Peyer's patch (tissue), 4 donors: ENCODE results near the gene POGK. TPM values are rescaled to one million over a fixed set of nuclear protein-coding genes. Genes with fewer than 3 reads are reported as not detected.

Experiments
- DNase-seq, 3 donors: peaks; one replicate each; pipeline ENCODE4 v3.0.0-alpha.2; 2017 to 2019
- H3K27ac ChIP-seq, 4 donors: fragments of 200-600 bp; sonication (generic); one replicate each; pipeline ENCODE4 v1.5.1; 2016 to 2019
- H3K27me3 ChIP-seq, 2 donors: fragments of 200-600 bp; sonication (generic); one replicate each; pipeline ENCODE4 v1.5.1; 2019
- H3K36me3 ChIP-seq, 3 donors: fragments of 200-600 bp; sonication (generic); one replicate each; pipeline ENCODE4 v1.5.1; 2016 to 2019
- H3K4me1 ChIP-seq, 4 donors: fragments of 200-600 bp; sonication (generic); one replicate each; pipeline ENCODE4 v1.5.1; 2016 to 2019
- H3K4me3 ChIP-seq, 4 donors: fragments of 200-600 bp; sonication (generic); 1 replicate in 3 of 4; 2 replicates in 1 of 4; pipeline ENCODE4 v1.5.1; 2016 to 2019; ENCODE audit warnings: mild to moderate bottlenecking in 1 of 4
- H3K9me3 ChIP-seq, 4 donors: fragments of 200-600 bp; sonication (generic); one replicate each; pipeline ENCODE4 v1.5.1; 2016 to 2019; ENCODE audit warnings: mild to moderate bottlenecking in 1 of 4
- POLR2A ChIP-seq, 2 donors: fragments of 450-650 bp; IDR thresholded peaks; one replicate each; pipeline ENCODE4 v1.5.1; 2017; ENCODE audit warnings: antibody characterized with exemption in 2 of 2, mild to moderate bottlenecking in 2 of 2, moderate library complexity in 2 of 2
- total RNA-seq, 4 donors: library from RNA; depleted of rRNA; stranded (reverse); fragments of >200 nt; gene quantifications; one replicate each; pipeline ENCODE4 v1.1.0, GENCODE V29; 2016
- TF ChIP-seq, protein P1 (sequence below), 6 experiments: fragments of 450-650 bp in 4 of 6; fragments of 200-600 bp in 2 of 6; sonication (generic) in 1 of 6; IDR thresholded peaks; one replicate each; pipeline ENCODE4 v1.5.1; 2017 to 2019; ENCODE audit warnings: antibody characterized with exemption in 6 of 6, mild to moderate bottlenecking in 3 of 6, moderate library complexity in 1 of 6

The POGK gene
- total RNA-seq, 4 donors from 2014 or later: 14.7 to 40.4 (median 25.0) TPM

DNA sequence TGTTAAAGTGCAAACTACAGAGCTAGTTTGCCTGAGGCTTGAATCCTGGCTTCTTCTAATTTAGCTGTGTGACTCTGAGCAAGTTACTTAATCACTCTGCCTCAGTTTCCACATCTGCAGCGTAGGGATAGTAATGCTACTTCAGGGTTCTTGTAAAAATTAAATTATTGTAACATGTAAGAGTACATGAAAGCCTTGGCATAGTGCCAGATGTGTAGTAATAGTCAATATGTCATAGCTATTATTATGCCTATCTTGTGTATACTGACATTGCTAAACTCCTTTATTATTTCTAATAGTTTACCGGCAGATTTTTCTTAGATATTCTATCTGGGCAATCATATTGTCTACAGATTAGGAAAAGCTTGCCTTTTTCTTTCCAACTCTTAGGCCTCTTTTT lies 43.6 kb downstream of the POGK start:
- TF ChIP-seq POLR2A (IDR thresholded peaks at IDR 0.05): no peak
- TF ChIP-seq, protein P1, sequence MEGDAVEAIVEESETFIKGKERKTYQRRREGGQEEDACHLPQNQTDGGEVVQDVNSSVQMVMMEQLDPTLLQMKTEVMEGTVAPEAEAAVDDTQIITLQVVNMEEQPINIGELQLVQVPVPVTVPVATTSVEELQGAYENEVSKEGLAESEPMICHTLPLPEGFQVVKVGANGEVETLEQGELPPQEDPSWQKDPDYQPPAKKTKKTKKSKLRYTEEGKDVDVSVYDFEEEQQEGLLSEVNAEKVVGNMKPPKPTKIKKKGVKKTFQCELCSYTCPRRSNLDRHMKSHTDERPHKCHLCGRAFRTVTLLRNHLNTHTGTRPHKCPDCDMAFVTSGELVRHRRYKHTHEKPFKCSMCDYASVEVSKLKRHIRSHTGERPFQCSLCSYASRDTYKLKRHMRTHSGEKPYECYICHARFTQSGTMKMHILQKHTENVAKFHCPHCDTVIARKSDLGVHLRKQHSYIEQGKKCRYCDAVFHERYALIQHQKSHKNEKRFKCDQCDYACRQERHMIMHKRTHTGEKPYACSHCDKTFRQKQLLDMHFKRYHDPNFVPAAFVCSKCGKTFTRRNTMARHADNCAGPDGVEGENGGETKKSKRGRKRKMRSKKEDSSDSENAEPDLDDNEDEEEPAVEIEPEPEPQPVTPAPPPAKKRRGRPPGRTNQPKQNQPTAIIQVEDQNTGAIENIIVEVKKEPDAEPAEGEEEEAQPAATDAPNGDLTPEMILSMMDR (IDR thresholded peaks at IDR 0.05): no peak

GRCh38 chr1:166884040-166884642 lies 44.9 kb downstream of the POGK start:
- peak; percentile 30 to 69 (median 61) for DNase-seq
- TF ChIP-seq, protein P1 (IDR thresholded peaks at IDR 0.05): peak; percentile 16 to 55 (median 52)
- no peak for TF ChIP-seq POLR2A (IDR thresholded peaks at IDR 0.05)
- no peak overlapping the region for H3K27ac ChIP-seq
- H3K4me1 ChIP-seq: peaks cover 0 to 11% (median 1%) of the 10 kb centered on the region in 4 donors
- no peaks in the 10 kb centered on the region for H3K9me3 ChIP-seq
- no peaks in the 10 kb centered on the region for H3K36me3 ChIP-seq
- H3K27me3 ChIP-seq: no peaks in the 10 kb centered on the region
- H3K4me3 ChIP-seq: peak overlapping the region in 2 of 4 donors; percentile 18 to 27

More for the DNA sequence above, 43.6 kb downstream of the POGK start:
- no peak for DNase-seq
- no peak overlapping the region for H3K27ac ChIP-seq
- H3K4me3 ChIP-seq: no peak overlapping the region
- no peaks in the 10 kb centered on the region for H3K36me3 ChIP-seq
- no peaks in the 10 kb centered on the region for H3K9me3 ChIP-seq
- peaks cover 0 to 11% (median 1%) of the 10 kb centered on the region in 4 donors for H3K4me1 ChIP-seq
- H3K27me3 ChIP-seq: no peaks in the 10 kb centered on the region

DNA sequence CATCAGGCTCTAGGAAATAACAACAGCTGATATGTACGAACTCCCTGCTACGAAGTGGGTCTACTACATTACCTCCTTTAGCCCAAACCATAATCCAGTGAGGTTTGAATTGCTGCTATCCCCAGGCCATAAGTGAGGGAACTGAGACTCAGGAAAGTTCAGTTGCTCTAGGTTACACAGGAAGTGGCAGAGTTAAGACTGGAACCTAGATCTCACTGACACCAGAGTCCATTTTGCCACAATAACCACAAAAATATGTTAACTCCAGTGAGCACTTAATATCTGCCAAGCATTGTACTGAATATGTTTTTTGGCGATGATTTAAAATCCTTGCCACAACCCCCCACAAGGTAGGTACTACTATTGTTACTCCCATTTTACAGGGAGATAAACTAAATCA lies 45.7 kb downstream of the POGK start:
- Histone ChIP-seq H3K4me3 (no peak overlapping the region), H3K9me3 (no peaks in the 10 kb centered on the region), H3K36me3 (no peaks in the 10 kb centered on the region), H3K27me3 (no peaks in the 10 kb centered on the region), H3K27ac (no peak overlapping the region), H3K4me1 (peaks cover 0 to 11% (median 1%) of the 10 kb centered on the region in 4 donors)
- DNase-seq: no peak
- no peak for TF ChIP-seq POLR2A (IDR thresholded peaks at IDR 0.05)
- TF ChIP-seq, protein P1 (IDR thresholded peaks at IDR 0.05): no peak

DNA sequence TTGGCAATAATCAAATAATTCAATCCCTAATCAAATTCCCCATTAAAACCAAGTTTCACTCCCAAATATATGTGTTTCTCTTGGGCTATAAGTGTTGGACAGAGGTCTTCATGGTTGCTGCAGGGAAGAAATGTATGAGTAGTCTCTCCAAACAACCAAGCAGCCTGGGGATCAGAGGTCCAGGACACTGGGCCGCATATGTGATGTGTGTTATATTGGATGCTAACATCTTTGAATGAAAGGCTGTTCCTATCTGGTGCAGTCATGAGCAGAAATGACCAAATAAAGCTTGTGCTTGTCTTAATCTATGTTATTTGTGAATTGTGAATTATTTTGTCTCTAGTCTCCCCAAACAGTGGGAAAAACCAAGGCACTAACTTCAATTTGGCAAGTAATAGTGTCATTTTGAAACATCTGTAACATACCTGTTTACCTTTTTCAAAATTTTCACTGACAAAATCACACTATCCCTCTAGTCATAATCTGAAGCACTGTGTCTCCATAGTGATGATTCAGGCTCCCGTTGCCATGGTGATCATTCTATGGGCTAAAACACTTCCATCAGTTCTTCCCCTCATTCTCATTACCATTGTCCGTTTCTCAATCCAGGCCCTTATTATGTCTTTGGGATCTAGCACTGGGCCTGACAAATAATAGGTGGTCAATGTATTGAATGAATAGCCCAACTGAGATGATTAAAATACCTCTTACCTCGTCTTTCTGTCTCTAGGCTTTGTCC lies 49.3 kb downstream of the POGK start:
- Histone ChIP-seq H3K9me3 (no peaks in the 10 kb centered on the region), H3K4me3 (no peak overlapping the region), H3K36me3 (no peaks in the 10 kb centered on the region), H3K4me1 (peaks cover 0 to 11% (median 1%) of the 10 kb centered on the region in 4 donors), H3K27me3 (no peaks in the 10 kb centered on the region), H3K27ac (no peak overlapping the region)
- no peak for DNase-seq
- TF ChIP-seq, protein P1 (IDR thresholded peaks at IDR 0.05): no peak

GRCh38 chr1:166889776-166890175 lies 50.5 kb downstream of the POGK start:
- DNase-seq: no peak
- no peaks in the 10 kb centered on the region for H3K36me3 ChIP-seq
- no peaks in the 10 kb centered on the region for H3K27me3 ChIP-seq
- no peaks in the 10 kb centered on the region for H3K9me3 ChIP-seq
- H3K27ac ChIP-seq: no peak overlapping the region
- H3K4me1 ChIP-seq: no peaks in the 10 kb centered on the region
- TF ChIP-seq, protein P1 (IDR thresholded peaks at IDR 0.05): no peak
- H3K4me3 ChIP-seq: no peak overlapping the region
